Suprapubic skin (tissue), 4 donors: Measurements from ENCODE around the gene KCNB1. TPM values are rescaled to one million over a fixed set of nuclear protein-coding genes. Genes with fewer than 3 reads are reported as not detected.

Experiments used
- DNase-seq, 2 donors: peaks; one replicate each; pipeline ENCODE4 v3.0.0-alpha.2; 2019; ENCODE audit warnings: low spot score in 2 of 2
- H3K27ac ChIP-seq: fragments of 200-600 bp; sonication (generic); one replicate; pipeline ENCODE4 v1.5.1; 2019
- H3K27me3 ChIP-seq: fragments of 200-600 bp; sonication (generic); one replicate; pipeline ENCODE4 v1.5.1; 2019
- H3K36me3 ChIP-seq: fragments of 200-600 bp; sonication (generic); one replicate; pipeline ENCODE4 v1.5.1; 2019
- H3K4me1 ChIP-seq: fragments of 200-600 bp; sonication (generic); one replicate; pipeline ENCODE4 v1.5.1; 2019
- H3K4me3 ChIP-seq: fragments of 200-600 bp; sonication (generic); one replicate; pipeline ENCODE4 v1.5.1; 2019; ENCODE audit warnings: mild to moderate bottlenecking
- H3K9me3 ChIP-seq: fragments of 200-600 bp; sonication (generic); one replicate; pipeline ENCODE4 v1.5.1; 2019
- CTCF ChIP-seq, 2 donors: fragments of 200-600 bp in 1 of 2; fragments of 450-650 bp in 1 of 2; sonication (generic) in 1 of 2; IDR thresholded peaks; one replicate each; pipeline ENCODE4 v1.5.1; 2016 to 2019; ENCODE audit warnings: antibody characterized with exemption in 2 of 2, mild to moderate bottlenecking in 1 of 2, moderate library complexity in 1 of 2
- EP300 ChIP-seq: sonication (generic); formaldehyde crosslinking; IDR thresholded peaks from one replicate; pipeline ENCODE4 v1.6.1; 2017; ENCODE audit warnings: antibody characterized with exemption
- POLR2A ChIP-seq, 2 donors: fragments of 450-650 bp; IDR thresholded peaks; one replicate each; pipeline ENCODE4 v1.6.1; 2017; ENCODE audit warnings: antibody characterized with exemption in 2 of 2, mild to moderate bottlenecking in 2 of 2, moderate library complexity in 2 of 2
- POLR2AphosphoS5 ChIP-seq, 3 donors: sonication (generic); formaldehyde crosslinking; IDR thresholded peaks; one replicate each; pipeline ENCODE4 v1.6.1; 2017; ENCODE audit warnings: antibody characterized with exemption in 3 of 3
- WGBS: methylation state at CpG from one replicate; pipeline ENCODE4 v1.1.5; 2018; 5-methylcytosine and 5-hydroxymethylcytosine counted together
- total RNA-seq, 4 donors: library from RNA; depleted of rRNA; stranded (reverse); fragments of >200 nt; gene quantifications; one replicate each; pipeline ENCODE4 v1.1.0, GENCODE V29; 2016

Gene KCNB1
- total RNA-seq, 4 donors from 2014 or later = 0.91 to 4.0 (median 2.3) TPM

DNA sequence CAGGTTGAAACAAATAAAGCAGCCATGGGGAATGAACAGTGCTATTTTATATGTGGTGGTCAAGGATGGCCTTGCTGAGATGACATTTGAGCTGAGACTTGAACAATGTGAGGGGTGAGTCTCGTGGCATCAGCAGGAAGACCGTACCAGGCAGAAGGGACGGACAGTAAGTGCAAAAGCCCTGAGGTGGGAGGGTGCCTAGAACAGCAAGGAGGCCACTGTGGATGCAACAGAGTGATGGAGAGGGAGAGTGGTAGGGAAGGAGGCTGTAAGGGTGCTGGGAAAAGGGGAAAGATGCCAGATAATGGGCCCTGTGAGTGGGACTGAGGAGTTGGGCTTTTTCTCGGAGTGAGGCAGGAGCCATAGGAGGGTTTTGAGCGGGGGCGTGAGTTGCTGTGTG, 11.5 kb downstream of the KCNB1 start:
- 82% methylated on average over 6 of the region's 6 CpGs for WGBS
- Histone ChIP-seq H3K4me3 (no peak overlapping the region), H3K36me3 (no peaks in the 10 kb centered on the region), H3K27me3 (peaks cover 17% of the 10 kb centered on the region), H3K27ac (no peak overlapping the region), H3K9me3 (no peaks in the 10 kb centered on the region), H3K4me1 (no peaks in the 10 kb centered on the region)
- no peak for DNase-seq
- TF ChIP-seq POLR2AphosphoS5 (IDR thresholded peaks at IDR 0.05) = no peak
- TF ChIP-seq EP300 = no peak
- TF ChIP-seq POLR2A (IDR thresholded peaks at IDR 0.05) = no peak
- no peak for TF ChIP-seq CTCF (IDR thresholded peaks at IDR 0.05)

GRCh38 chr20:49469060-49469459, 13.4 kb downstream of the KCNB1 start:
- no peak for TF ChIP-seq EP300
- TF ChIP-seq POLR2AphosphoS5 (IDR thresholded peaks at IDR 0.05) = no peak
- TF ChIP-seq POLR2A (IDR thresholded peaks at IDR 0.05) = no peak
- no peak for TF ChIP-seq CTCF (IDR thresholded peaks at IDR 0.05)
- no peaks in the 10 kb centered on the region for H3K4me1 ChIP-seq
- 87% methylated on average over 6 of the region's 6 CpGs for WGBS
- H3K9me3 ChIP-seq = no peaks in the 10 kb centered on the region
- DNase-seq = no peak
- no peak overlapping the region for H3K4me3 ChIP-seq
- peaks cover 17% of the 10 kb centered on the region for H3K27me3 ChIP-seq
- no peaks in the 10 kb centered on the region for H3K36me3 ChIP-seq
- H3K27ac ChIP-seq = no peak overlapping the region

DNA sequence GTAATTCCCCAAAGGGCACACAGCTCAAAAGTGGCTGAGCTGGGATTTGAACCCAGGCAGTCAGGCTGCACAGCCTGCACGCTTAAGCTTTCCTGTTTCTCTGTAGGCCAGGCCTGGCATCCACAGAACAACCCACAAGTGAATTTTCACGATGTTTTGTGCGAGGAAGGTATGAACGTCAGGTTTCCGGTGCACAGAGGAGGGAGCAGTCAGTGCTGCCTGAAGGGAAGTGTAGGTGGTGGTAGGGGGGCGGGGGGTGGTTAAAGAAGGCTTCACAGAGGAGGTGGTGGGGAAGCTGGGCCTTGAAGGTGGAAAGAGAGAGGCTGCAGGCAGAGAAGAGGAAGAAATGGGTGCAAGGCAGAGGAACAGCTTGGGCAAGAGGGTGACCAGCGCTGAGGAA, 14.1 kb downstream of the KCNB1 start:
- H3K36me3 ChIP-seq = no peaks in the 10 kb centered on the region
- no peaks in the 10 kb centered on the region for H3K4me1 ChIP-seq
- no peak for DNase-seq
- TF ChIP-seq EP300 (no peak), CTCF (IDR thresholded peaks at IDR 0.05) (no peak), POLR2AphosphoS5 (IDR thresholded peaks at IDR 0.05) (no peak), POLR2A (IDR thresholded peaks at IDR 0.05) (no peak)
- peaks cover 17% of the 10 kb centered on the region for H3K27me3 ChIP-seq
- no peak overlapping the region for H3K27ac ChIP-seq
- H3K9me3 ChIP-seq = no peaks in the 10 kb centered on the region
- no peak overlapping the region for H3K4me3 ChIP-seq
- WGBS = 83% methylated on average over 7 of the region's 7 CpGs

DNA sequence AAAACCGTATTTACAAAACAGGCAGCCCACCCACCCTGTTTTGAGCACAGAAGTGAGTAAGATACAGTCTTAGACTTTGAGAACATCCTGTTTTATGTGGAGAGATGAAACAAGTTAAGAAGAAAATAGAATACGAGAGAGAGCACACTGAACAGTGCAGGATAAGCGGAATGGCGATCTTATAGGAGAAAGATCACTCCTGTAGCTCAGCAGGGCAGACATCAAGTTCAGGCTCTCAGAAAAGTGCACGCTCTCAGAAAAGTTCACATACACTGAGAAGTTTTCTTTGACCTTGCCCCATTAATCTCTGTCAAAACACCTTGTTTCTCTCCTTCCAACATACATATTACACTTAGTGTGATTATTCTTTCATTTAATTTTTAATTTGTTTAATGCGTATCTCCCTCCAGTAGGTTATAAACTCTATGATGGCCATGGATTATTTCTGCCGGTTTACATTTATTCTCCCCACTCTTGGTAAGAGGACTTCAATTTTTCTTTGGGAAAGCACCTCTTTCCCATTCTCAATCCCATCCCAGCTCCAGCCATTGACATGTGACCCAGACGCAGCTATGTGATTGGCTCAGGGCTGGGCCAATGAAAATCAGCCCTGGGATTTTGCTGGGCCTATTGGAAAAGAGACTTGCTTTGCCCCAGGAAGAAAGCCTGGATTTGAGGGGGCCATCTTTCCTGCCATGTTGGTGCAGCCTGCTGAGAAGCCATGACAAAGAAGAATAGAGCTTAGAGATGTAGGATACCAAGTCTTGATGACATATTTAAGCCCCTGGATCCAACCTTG, 16.2 kb downstream of the KCNB1 start:
- Histone ChIP-seq H3K4me3 (no peak overlapping the region), H3K4me1 (no peaks in the 10 kb centered on the region), H3K27ac (no peak overlapping the region), H3K9me3 (no peaks in the 10 kb centered on the region), H3K36me3 (no peaks in the 10 kb centered on the region), H3K27me3 (peaks cover 17% of the 10 kb centered on the region)
- TF ChIP-seq POLR2AphosphoS5 (IDR thresholded peaks at IDR 0.05) = no peak
- no peak for TF ChIP-seq EP300
- TF ChIP-seq CTCF (IDR thresholded peaks at IDR 0.05) = no peak
- no peak for TF ChIP-seq POLR2A (IDR thresholded peaks at IDR 0.05)
- 94% methylated on average over 8 of the region's 8 CpGs for WGBS
- DNase-seq = no peak

DNA sequence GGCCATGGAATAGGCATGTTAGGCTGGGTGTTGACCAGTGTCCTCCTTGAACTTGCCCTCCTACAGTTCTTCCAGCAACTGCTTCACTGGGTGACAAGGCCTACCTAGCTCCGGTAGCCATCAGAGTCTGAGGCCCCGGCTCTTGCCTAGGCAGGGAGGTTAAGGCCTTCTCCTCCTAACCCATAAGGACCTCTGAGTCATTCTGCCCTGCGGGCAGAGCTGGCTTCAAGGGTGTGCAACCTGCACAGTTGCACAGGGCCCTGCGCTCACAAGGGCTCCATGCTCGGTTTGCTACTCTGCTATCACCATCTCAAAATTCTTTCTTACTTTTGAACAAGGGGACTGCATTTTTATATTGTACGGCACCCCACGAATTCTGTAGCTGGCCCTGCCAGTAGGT, 17.9 kb downstream of the KCNB1 start:
- WGBS = 86% methylated on average over 6 of the region's 7 CpGs
- TF ChIP-seq CTCF (IDR thresholded peaks at IDR 0.05) = no peak
- TF ChIP-seq POLR2A (IDR thresholded peaks at IDR 0.05) = no peak
- TF ChIP-seq POLR2AphosphoS5 (IDR thresholded peaks at IDR 0.05) = no peak
- TF ChIP-seq EP300 = no peak
- no peak for DNase-seq
- no peak overlapping the region for H3K27ac ChIP-seq
- H3K4me1 ChIP-seq = no peaks in the 10 kb centered on the region
- H3K36me3 ChIP-seq = no peaks in the 10 kb centered on the region
- no peak overlapping the region for H3K4me3 ChIP-seq
- H3K9me3 ChIP-seq = no peaks in the 10 kb centered on the region
- H3K27me3 ChIP-seq = peaks cover 14% of the 10 kb centered on the region
